KOPT-K1 (cell line): ENCODE data around the gene NFE2.

Source experiments
- H3K27ac ChIP-seq: fragments of 200-600 bp; sonication (generic); 2 replicates; pipeline ENCODE4 v1.5.1; 2016; ENCODE audit warnings: antibody characterized with exemption, mild to moderate bottlenecking, low read depth, low read length; ENCODE audit not compliant: poor library complexity, severe bottlenecking
- H3K36me3 ChIP-seq: fragments of 200-600 bp; sonication (generic); 2 replicates; pipeline ENCODE4 v1.5.1; 2017; ENCODE audit warnings: antibody characterized with exemption, mild to moderate bottlenecking, low read length, moderate library complexity; ENCODE audit not compliant: insufficient read depth
- H3K9me3 ChIP-seq: fragments of 200-600 bp; sonication (generic); 2 replicates; pipeline ENCODE4 v1.5.1; 2017; ENCODE audit warnings: antibody characterized with exemption, low read length, mild to moderate bottlenecking; ENCODE audit not compliant: insufficient read depth, poor library complexity, severe bottlenecking

NFE2 gene

DNA sequence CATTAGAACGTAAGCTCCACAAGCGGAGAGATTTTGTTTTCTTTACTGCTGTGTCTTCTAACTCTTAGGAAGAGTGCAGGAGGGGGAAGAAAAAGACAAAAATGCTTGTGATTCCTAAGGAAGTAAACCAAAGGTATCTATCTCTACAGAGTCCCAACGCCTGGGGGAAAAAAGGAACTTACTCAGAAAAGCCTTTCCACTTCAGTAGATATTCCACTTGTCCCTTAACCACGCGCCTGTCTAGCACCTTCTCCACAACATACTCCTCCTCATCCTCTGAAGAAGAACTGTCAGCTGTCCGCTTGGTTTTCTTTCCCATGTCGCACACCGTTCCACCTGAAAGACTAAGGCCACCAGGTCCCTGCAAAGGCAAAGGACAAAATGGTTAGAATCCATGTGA lies 43.5 kb downstream of the NFE2 start:
- no peaks in the 10 kb centered on the region for H3K9me3 ChIP-seq
- H3K36me3 ChIP-seq, result peaks cover 61% of the 10 kb centered on the region
- no peak overlapping the region for H3K27ac ChIP-seq

DNA sequence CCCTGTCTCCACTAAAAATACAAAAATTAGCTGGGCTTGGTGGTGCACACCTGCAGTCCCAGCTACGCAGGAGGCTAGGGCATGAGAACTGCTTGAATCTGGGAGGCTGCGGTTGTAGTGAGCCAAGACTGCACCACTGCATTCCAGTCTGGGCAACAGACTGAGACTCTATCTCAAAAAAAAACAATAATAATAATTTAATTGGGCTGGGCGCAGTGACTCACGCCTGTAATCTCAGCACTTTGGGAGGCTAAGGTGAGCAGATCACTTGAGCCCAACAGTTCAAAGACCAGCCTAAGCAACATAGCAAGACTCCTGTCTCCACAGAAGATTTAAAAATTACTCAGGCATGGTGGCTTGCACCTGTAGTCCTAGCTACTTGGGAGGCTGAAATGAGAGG lies 47.6 kb downstream of the NFE2 start:
- no peaks in the 10 kb centered on the region for H3K9me3 ChIP-seq
- peaks cover 95% of the 10 kb centered on the region for H3K36me3 ChIP-seq
- no peak overlapping the region for H3K27ac ChIP-seq

- no peaks in the 10 kb centered on the region for H3K9me3 ChIP-seq
- no peak overlapping the region for H3K27ac ChIP-seq
- H3K36me3 ChIP-seq, result peaks cover 95% of the 10 kb centered on the region
Observed at GRCh38 chr12:54251667-54252284, 49.0 kb downstream of the NFE2 start.

- H3K27ac ChIP-seq, result no peak overlapping the region
- H3K36me3 ChIP-seq, result peaks cover 95% of the 10 kb centered on the region
- H3K9me3 ChIP-seq, result no peaks in the 10 kb centered on the region
Observed at GRCh38 chr12:54249489-54249888, 51.3 kb downstream of the NFE2 start.

GRCh38 chr12:54246011-54246641 lies 54.7 kb downstream of the NFE2 start:
- Histone ChIP-seq H3K9me3 (no peaks in the 10 kb centered on the region), H3K27ac (no peak overlapping the region), H3K36me3 (peaks cover 95% of the 10 kb centered on the region)
